Panc1 (cell line): ENCODE results near the gene SEMA3G. TPM values are rescaled to one million over a fixed set of nuclear protein-coding genes. Genes with fewer than 3 reads are reported as not detected.

ENCODE experiments used
- ATAC-seq: fragments of 200-7000 bp; cut with Tn5 transposase; 2 replicates; pipeline ENCODE4 v1.9.1; 2020; ENCODE audit warnings: mild to moderate bottlenecking, moderate library complexity
- BruUV-seq: library from RNA; stranded (reverse); fragments of 400-500 nt; replicated peaks from 2 replicates; lab custom pipeline; 2021; lab: Mats Ljungman, UMichigan
- CTCF ChIA-PET: fragments of 300-600 bp; sonication (Branson Sonifier 250); formaldehyde crosslinking; loops from one replicate; lab custom pipeline; 2022; ENCODE audit warnings: antibody characterized with exemption; lab: Charles Lee
- POLR2A ChIA-PET: fragments of 300-600 bp; sonication (Branson Sonifier 250); formaldehyde crosslinking; loops from one replicate; lab custom pipeline; 2022; ENCODE audit warnings: antibody characterized with exemption; lab: Charles Lee
- DNase-seq: peaks from one replicate; pipeline ENCODE4 v3.0.0-alpha.2; 2010; ENCODE audit warnings: low read depth, low spot score
- H3K27ac ChIP-seq: 2 replicates; pipeline ENCODE4 v1.5.1; 2011; ENCODE audit warnings: mild to moderate bottlenecking, low read length, inconsistent platforms
- H3K27me3 ChIP-seq: fragments of 200-500 bp; sonication (Bioruptor generic); 2 replicates; pipeline ENCODE4 v1.6.0; 2014; ENCODE audit warnings: low read length, inconsistent platforms; ENCODE audit not compliant: control insufficient read depth, insufficient read depth
- H3K36me3 ChIP-seq: fragments of 200-500 bp; sonication (Bioruptor generic); 2 replicates; pipeline ENCODE4 v1.5.1; 2014; ENCODE audit warnings: inconsistent platforms, mild to moderate bottlenecking, low read length, moderate library complexity; ENCODE audit not compliant: control insufficient read depth, insufficient read depth
- H3K4me1 ChIP-seq: 2 replicates; pipeline ENCODE4 v1.5.1; 2011; ENCODE audit warnings: inconsistent platforms, mild to moderate bottlenecking, low read length, moderate library complexity; ENCODE audit not compliant: control insufficient read depth, insufficient read depth
- H3K4me3 ChIP-seq, 2 experiments: 2 replicates each; pipeline ENCODE4 v1.5.1; 2011 to 2012; ENCODE audit warnings: low read depth in 2 of 2, low read length in 2 of 2, mild to moderate bottlenecking in 2 of 2, inconsistent platforms in 1 of 2, moderate library complexity in 1 of 2
- H3K9me3 ChIP-seq: fragments of 200-500 bp; sonication (Bioruptor generic); 2 replicates; pipeline ENCODE4 v1.5.1; 2014; ENCODE audit warnings: low read depth, mild to moderate bottlenecking, inconsistent platforms, low read length, moderate library complexity; ENCODE audit not compliant: control insufficient read depth, insufficient read depth
- POLR2AphosphoS5 ChIP-seq: IDR thresholded peaks from 2 replicates; pipeline ENCODE4 v1.6.1; 2012; ENCODE audit warnings: mild to moderate bottlenecking, low read depth, low read length, moderate library complexity
- SIN3A ChIP-seq: IDR thresholded peaks from 2 replicates; pipeline ENCODE4 v1.6.1; 2012; ENCODE audit warnings: low read depth, mild to moderate bottlenecking, low read length, moderate library complexity, borderline replicate concordance; ENCODE audit not compliant: insufficient read depth
- TCF7L2 ChIP-seq: IDR thresholded peaks from 2 replicates; pipeline ENCODE4 v1.6.1; 2011; ENCODE audit warnings: mild to moderate bottlenecking, low read depth, low read length, inconsistent platforms
- in situ Hi-C: cut with HindIII; loops from 2 replicates; pipeline ENCODE4 v1.10.0; 2016; ENCODE audit warnings: low sequenced_read_pairs, low pct_unique_long_range_greater_than_20kb
- intact Hi-C: fragments of 100-400 bp; cut with micrococcal nuclease; formaldehyde crosslinking; loops from one replicate; pipeline ENCODE4 v1.10.0; 2022; ENCODE audit not compliant: unreplicated experiment
- total RNA-seq: library from RNA; stranded (reverse); gene quantifications from one replicate; pipeline ENCODE4 v1.2.1, GENCODE V29; 2021; ENCODE audit not compliant: unreplicated experiment
- TF ChIP-seq, protein P1 (sequence below): fragments of 450-650 bp; IDR thresholded peaks from 2 replicates; pipeline ENCODE4 v1.5.1; 2017; ENCODE audit warnings: mild to moderate bottlenecking
- TF ChIP-seq, protein P2 (sequence below), 2 experiments: IDR thresholded peaks; 2 replicates each; pipeline ENCODE4 v1.6.1; 2011 to 2012; ENCODE audit warnings: low read depth in 2 of 2, control low read depth in 1 of 2, low read length in 1 of 2, mild to moderate bottlenecking in 1 of 2, moderate library complexity in 1 of 2; ENCODE audit not compliant: insufficient read depth in 1 of 2

The SEMA3G gene
- total RNA-seq, 1 experiment from 2014 or later, result 1.6 TPM

DNA sequence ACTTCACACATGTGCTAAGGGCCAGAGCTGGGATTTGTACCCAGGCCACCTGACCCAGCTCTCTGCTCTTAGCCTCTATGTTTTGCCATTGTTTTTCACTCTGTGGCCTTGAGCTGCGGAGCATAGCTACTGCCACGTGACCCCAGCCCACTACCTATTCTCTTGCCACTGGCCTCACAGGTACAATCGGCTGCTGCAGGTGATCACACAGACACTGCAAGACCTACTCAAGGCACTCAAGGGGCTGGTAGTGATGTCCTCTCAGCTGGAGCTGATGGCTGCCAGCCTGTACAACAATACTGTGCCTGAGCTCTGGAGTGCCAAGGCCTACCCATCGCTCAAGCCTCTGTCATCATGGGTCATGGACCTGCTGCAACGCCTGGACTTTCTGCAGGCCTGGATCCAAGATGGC, 46.2 kb downstream of the SEMA3G start:
- no peak for TF ChIP-seq SIN3A
- TF ChIP-seq, protein P1, sequence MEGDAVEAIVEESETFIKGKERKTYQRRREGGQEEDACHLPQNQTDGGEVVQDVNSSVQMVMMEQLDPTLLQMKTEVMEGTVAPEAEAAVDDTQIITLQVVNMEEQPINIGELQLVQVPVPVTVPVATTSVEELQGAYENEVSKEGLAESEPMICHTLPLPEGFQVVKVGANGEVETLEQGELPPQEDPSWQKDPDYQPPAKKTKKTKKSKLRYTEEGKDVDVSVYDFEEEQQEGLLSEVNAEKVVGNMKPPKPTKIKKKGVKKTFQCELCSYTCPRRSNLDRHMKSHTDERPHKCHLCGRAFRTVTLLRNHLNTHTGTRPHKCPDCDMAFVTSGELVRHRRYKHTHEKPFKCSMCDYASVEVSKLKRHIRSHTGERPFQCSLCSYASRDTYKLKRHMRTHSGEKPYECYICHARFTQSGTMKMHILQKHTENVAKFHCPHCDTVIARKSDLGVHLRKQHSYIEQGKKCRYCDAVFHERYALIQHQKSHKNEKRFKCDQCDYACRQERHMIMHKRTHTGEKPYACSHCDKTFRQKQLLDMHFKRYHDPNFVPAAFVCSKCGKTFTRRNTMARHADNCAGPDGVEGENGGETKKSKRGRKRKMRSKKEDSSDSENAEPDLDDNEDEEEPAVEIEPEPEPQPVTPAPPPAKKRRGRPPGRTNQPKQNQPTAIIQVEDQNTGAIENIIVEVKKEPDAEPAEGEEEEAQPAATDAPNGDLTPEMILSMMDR, result no peak
- Histone ChIP-seq H3K9me3 (no peaks in the 10 kb centered on the region), H3K4me1 (no peaks in the 10 kb centered on the region), H3K36me3 (no peaks in the 10 kb centered on the region), H3K27ac (no peak overlapping the region), H3K27me3 (no peaks in the 10 kb centered on the region), H3K4me3 (no peak overlapping the region)
- in situ Hi-C loops (no loop called here), intact Hi-C loops (no loop called here)
- no TSS peak for BruUV-seq
- no peak for DNase-seq
- CTCF ChIA-PET, result no interaction called here
- ATAC-seq, result 0 out of 2 replicates have a peak, but pooled peaks have one; percentile 22
- POLR2A ChIA-PET, result interaction anchor here (0.6 kb wide), 1 partner anchor 120 kb away, joined by 4 read pairs; the partner anchor contains the start of gene WDR82

DNA sequence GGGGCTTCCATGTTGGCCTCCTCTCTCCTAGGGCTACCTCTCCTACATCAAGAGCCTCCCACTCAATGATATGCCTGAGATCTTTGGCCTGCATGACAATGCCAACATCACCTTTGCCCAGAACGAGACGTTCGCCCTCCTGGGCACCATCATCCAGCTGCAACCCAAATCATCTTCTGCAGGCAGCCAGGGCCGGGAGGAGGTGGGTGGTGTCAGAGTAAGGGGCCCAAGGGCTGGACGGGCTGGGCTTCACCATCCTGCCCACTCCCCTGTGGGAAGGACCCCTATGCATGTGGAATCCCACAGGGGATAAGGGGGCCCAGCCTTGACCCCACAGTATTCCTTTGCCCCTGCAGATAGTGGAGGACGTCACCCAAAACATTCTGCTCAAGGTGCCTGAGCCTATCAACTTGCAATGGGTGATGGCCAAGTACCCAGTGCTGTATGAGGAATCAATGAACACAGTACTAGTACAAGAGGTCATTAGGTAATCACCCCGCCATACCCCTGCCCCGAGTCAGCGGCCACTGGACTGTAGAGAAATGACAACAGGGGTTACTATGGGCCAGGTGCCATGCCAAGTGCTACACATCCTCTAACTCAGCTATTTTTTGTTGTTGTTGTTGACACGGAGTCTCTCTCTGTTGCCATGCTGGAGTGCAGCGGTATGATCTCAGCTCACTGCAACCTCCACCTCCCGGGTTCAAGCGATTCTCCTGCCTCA, 47.1 kb downstream of the SEMA3G start:
- no peaks in the 10 kb centered on the region for H3K9me3 ChIP-seq
- no peak for ATAC-seq
- BruUV-seq, result no TSS peak
- H3K4me1 ChIP-seq, result no peaks in the 10 kb centered on the region
- in situ Hi-C loops (no loop called here), intact Hi-C loops (no loop called here)
- H3K4me3 ChIP-seq, result no peak overlapping the region
- H3K36me3 ChIP-seq, result no peaks in the 10 kb centered on the region
- no peaks in the 10 kb centered on the region for H3K27me3 ChIP-seq
- POLR2A ChIA-PET, result no interaction called here
- DNase-seq, result no peak
- CTCF ChIA-PET, result no interaction called here
- no peak overlapping the region for H3K27ac ChIP-seq
- TF ChIP-seq SIN3A (no peak), TCF7L2 (no peak), POLR2AphosphoS5 (no peak)
- TF ChIP-seq, protein P2, sequence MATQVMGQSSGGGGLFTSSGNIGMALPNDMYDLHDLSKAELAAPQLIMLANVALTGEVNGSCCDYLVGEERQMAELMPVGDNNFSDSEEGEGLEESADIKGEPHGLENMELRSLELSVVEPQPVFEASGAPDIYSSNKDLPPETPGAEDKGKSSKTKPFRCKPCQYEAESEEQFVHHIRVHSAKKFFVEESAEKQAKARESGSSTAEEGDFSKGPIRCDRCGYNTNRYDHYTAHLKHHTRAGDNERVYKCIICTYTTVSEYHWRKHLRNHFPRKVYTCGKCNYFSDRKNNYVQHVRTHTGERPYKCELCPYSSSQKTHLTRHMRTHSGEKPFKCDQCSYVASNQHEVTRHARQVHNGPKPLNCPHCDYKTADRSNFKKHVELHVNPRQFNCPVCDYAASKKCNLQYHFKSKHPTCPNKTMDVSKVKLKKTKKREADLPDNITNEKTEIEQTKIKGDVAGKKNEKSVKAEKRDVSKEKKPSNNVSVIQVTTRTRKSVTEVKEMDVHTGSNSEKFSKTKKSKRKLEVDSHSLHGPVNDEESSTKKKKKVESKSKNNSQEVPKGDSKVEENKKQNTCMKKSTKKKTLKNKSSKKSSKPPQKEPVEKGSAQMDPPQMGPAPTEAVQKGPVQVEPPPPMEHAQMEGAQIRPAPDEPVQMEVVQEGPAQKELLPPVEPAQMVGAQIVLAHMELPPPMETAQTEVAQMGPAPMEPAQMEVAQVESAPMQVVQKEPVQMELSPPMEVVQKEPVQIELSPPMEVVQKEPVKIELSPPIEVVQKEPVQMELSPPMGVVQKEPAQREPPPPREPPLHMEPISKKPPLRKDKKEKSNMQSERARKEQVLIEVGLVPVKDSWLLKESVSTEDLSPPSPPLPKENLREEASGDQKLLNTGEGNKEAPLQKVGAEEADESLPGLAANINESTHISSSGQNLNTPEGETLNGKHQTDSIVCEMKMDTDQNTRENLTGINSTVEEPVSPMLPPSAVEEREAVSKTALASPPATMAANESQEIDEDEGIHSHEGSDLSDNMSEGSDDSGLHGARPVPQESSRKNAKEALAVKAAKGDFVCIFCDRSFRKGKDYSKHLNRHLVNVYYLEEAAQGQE (IDR thresholded peaks at IDR 0.05; ENCODE audit: insufficient read depth in 1 of 2, low read depth in 2 of 2, low read length in 1 of 2), result no peak
- TF ChIP-seq, protein P1, result no peak
